HG03039 (cell line): Measurements from ENCODE around the gene ALKBH5.
"Not testable (repeated sequence)": the region's sequence is repeated elsewhere in the genome, so short reads cannot be mapped to it uniquely, and the experiment has no call there.

Experiments
- ATAC-seq: cut with Tn5 transposase; IDR thresholded peaks from one replicate; pipeline ENCODE4 v1.9.1; 2021; ENCODE audit warnings: mild to moderate bottlenecking, moderate library complexity; ENCODE audit not compliant: unreplicated experiment

Gene ALKBH5

DNA sequence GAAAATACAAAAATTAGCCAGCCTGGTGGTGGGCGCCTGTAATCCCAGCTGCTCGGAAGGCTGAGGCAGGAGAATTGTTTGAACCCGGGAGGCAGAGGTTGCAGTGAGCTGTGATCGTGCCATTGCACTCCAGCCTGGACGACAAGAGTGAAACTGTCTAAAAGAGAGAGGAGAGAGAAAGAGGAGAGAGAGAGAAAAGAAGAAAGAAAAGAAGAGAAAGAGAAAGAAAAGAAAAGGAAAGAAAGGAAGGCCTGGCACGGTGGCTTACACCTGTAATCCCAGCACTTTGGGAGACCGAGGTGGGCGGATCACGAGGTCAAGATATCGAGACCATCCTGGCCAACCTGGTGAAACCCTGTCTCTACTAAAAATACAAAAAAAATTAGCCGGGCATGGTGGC lies 33.3 kb downstream of the ALKBH5 start:
- not testable (repeated sequence) for ATAC-seq

DNA sequence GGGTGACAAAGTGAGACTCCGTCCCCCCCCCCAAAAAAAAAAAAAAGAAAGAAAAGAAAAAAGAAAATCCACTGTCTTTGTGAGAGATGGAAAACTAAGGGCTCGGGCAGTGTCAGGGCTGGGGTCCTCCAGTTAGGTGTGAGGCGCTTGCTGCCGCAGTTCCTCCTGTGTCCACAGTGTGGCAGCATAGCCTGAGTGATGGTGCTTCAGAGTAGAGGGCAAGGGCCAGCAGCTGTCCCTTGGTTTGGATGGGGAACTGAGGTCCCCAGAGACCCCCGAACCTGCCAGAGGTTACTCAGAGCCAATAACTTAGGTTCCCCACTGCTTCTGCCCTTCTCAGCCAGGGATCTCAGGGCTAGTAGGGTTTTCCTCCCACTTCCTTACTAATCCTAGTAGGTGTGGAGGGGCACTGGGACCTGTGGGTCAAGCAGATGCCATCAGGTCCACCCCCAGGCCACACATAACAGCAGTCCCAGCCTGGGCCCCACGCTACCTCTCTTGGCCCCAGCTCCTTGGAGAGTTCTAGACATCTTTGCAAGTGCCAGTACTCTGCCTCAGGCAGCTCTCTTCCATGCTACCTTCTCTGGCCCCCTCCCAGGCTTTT lies 33.9 kb downstream of the ALKBH5 start:
- ATAC-seq: no peak

DNA sequence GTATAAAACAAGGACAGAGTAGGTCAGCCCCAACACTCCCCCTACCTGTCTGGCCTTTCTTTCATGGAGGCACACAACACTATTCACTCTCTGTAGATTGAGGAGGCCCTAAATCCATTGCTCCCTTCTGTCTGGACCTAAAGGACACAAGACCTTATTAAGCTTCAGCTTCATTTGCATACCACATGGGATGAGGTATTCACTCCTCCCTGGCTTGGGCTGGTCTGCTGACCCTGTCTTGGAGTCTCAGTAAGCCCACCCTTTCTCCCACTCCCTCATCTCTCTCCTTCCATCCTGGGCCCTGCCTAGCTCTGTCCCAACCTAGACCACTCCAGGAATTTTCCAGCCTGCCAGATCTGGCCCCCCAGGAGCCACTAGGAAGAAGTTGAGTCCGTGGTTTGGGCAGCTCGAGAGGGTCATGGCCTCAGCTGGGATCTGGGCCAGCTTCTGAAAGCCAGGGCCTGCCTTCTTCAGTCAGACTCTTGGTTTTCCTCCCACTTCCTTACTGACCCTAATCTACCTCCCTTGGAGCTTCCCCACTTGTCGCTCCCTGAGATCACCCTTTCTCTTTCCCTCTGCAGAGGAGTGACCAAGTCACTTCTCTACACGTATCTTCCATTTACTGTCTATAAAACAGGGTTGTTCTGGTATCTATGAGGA lies 35.3 kb downstream of the ALKBH5 start:
- ATAC-seq: no peak

DNA sequence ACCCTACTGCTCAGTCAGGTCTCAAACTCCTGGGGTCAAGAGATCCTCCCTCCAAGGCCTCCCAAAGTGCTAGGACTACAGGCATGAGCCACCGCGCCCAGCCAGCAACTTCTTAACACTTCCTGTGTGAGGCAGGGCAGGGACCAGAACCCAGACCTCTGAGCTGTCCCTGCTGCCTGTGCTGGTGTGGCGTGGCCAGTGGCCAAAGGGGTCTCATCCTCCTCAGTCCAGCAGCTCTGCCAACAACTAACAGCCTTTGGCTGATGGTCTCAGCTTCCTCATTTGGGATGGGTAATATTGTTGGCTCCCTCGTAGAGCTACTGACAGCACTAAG lies 40.4 kb downstream of the ALKBH5 start:
- ATAC-seq: no peak

DNA sequence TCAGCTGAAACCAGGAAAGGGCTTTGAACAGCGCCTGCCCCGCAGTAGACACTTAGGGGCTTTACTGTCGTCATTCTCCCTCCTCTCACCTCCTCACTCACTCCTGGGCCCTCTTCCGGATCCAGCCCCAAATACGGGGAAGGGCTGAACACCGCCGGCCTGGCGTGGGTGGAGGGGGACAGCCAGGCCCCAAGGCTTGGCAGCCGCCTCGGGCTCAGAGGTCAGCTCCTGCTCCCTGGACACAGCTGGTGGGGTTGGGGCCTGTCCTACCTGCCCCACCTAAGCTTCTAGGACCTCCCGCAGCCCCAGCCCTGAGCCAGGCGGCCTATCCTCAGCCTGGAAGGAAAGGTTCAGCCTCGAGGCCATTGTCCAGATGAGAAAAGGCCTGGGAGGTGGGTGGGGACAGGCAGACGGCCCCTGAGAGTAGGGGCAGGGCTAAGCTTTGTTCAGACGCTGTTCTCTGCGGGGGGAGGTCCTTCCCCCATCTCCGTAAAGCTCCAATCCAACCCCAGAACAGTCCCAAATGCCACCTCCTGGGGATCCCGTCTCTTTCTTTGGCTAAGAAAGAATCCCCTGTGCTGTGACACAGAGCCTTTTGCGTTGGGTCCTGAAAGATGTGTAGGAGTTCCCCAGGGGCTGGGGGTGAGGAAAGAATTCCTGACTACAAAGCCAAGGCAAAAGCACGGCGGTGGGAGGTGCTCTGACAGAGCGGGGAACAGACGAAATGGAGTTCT lies 40.9 kb downstream of the ALKBH5 start:
- ATAC-seq: no peak

DNA sequence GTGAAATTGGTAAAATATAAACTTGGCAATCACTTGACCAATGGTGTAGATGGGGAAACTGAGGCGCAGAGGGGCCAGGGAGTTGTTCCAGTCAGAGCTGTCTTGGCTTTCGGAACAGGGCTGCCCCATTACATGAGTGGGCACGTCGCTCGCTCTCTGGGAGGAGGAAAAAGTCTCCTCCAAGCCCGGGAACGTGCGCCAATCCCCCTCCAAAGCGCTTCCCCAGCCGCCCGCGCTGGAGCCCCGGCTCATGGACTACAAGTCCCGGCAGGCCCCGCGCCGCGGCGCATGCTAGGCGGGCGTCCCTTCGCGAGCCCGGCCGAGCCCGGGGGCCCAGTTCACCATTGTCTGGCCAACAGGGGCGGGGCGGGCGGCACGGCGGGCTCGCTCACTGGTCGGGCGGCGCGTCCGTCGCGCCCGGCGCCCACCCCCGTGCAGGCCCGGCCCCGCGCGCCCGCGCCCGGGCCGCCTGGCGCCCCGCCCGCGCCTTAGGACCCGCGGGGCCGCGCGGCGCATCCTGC lies 41.6 kb downstream of the ALKBH5 start, which contains the start of gene LLGL1:
TSS of gene LLGL1 (plus strand) at position 515 of the 521 bp plus-strand sequence. CDS start 48 bp downstream, outside the sequence.
- peak; percentile 87 for ATAC-seq

DNA sequence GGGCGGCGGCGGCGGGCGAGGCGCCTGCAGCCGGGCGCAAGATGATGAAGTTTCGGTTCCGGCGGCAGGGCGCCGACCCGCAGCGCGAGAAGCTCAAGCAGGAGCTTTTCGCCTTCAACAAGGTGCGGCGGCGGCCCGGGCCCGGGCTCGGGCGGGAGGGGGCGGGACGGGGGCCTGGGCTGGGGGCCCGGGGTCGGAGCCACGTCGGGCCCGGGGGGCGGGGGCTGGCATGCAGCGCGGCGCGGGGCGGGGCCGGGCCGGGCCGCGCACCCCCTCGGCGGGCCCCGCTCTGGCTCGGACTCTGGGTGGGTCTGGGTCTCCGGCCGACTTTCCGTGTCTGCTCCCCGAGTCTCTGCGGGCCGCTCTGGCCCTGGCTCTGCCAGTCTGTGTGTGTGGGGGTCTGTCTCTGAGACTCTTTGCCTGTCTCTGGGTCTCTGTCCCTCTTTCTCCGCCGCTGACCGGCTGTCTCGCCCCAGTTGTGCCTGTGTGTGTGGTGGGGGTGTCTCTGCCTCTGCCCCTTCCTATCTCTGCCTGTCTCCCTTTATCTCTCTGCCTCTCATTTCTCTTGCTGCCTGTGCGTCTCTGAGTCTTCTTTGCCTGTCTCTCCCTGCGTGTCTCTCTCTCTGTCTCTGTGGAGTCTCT lies 42.1 kb downstream of the ALKBH5 start:
- ATAC-seq: peak; percentile 3

DNA sequence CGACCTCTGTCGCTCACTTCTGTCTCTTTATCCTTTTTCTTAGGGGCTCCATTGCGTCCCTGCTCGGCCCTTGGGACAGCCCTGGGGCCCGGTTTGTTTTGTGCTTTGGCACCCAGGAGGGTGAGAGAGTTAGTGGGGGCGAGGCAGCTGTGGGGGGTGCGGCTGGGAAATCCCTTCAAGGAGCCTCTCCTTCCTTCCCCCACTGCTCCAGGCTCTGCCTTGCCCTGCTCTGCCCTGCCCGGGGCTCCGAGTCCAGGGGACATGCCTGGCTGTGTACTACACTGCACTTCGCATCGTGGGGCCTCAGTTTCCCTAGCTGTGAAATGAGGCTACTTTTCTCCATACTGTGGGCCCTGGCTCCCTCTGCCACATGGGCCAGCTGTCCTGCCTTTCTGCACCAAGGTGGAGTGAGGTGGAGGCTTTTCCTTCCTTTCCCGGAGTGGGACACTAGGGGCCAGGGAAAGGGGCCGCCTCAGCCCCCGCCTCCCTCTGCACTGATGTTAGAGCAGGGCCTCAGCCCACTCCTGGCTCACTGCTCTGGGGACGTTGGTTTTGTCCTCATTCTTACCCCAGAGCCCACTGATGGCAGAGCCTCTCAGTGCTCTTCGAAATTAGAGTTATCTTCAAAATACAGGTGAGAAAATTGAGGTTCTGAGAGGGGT lies 42.8 kb downstream of the ALKBH5 start:
- no peak for ATAC-seq

DNA sequence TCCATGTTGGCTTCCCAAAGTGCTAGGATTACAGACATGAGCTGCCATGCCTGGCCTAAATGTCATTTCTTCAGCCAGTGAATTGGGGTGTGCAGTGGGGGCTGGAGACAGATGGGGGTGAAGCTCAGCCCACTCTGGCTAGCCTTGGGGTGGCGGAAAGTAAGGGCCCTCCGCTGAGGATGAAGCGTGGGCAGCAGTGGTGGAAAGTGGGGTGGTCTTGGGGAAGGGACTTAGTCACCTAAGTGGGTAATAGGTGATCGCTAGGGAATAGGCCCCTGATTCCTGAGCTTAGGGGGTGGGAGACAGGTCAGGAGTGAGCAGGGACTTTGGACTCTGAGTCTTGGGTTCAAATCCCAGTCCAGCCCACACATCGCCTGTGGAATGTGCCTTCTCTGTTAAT lies 44.0 kb downstream of the ALKBH5 start:
- no peak for ATAC-seq

DNA sequence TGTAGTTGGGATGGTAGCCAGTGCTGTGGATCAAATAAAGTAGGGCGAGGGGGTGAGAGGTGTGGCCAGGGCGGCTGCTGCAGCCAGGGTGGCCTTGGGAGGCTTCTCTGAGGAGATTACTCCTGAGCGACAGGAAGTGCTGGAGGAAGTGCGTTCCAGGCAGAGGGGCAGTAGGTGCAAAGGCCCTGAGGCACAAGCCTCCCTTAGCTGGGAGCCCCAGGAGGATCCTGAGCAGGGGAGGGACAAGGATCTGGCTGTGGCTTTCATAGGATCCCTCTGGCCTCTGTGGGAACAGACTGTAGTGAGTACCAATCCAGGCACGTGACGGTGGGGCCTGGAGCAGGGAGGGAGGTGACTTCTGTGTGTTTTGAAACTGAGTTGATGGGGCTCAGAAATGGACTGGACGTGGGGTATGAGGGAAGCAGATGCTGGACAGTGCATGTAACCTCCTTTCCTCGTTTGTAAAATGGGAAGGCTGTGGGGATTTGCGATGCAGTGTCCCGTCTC lies 44.6 kb downstream of the ALKBH5 start:
- no peak for ATAC-seq

DNA sequence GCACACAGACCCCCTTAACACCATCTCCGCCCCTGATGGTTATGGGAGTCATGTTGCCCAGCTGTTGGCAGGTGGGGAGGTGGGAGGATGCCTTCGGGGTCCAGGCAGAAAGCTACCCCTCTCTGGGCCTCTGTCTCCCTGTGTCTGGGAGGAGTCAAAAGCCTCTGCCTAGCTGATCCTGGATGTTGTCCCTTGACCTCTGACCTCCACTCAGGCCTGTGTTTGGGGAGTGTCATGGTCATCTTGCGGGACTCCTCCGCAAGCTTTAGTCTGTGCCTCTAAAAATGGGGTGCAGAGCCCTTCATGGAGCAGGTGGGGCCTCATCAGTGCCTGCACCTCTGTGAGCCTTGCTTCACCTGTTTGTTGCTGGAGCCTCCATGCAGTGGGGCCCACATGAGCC lies 45.6 kb downstream of the ALKBH5 start:
- ATAC-seq: no peak

DNA sequence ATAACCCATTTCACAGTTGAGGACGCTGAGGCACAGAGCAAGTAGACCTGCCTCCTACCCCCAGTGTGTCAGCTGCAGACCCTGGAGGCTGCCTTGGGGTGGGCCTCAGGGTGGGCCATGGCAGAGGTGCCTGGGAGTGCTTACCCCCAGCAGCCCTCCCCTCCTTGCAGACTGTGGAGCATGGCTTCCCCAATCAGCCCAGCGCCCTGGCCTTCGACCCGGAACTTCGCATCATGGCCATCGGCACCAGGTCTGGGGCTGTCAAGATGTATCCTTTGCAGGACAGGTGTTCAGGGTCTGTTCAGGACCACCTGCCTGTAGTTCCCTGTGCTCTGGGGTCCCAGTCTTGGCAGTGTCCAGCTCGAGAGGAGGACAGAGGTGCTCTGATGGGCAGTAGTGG lies 46.1 kb downstream of the ALKBH5 start:
- ATAC-seq: no peak

DNA sequence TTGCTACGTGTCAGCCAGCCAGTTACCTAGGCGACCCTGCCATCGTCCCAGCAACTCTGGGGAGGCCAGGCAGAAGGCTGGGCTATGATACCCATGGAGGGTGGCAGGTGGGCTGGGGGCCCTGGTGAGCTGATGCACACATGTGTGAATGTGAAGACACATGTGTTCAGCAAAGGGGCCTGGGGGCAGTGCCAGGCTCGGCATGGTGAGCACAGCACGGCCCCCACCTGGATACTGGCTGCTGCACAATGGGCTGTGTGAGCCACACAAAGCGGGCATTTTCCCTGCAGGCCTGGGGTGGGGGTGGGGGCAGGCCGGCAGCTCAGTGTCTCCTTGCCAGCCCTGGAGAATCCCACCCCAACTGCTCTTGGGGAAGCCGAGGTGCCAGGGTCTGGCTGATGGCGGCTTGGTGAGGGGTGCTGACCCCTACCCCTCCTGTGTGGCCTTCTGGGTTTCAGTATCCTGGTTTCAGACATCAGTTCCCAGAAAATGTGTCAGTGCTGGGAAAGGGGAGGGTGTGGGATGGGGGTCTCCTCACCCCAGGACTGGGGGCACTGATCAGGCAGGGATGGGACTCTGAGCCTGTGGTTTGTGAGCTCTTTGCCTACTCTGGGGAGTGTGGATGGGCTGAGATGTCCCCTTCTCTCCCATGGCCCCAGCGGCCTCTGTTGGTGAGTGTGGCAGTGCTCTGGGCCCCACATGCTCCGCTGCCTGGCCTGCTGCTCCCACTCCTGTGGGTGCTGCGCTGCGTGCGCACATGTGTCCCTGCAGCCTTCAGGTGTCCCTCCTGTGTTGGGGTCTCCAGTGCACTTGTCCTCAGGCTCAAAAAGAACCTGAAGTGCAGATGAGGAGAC lies 46.9 kb downstream of the ALKBH5 start:
- ATAC-seq: no peak

DNA sequence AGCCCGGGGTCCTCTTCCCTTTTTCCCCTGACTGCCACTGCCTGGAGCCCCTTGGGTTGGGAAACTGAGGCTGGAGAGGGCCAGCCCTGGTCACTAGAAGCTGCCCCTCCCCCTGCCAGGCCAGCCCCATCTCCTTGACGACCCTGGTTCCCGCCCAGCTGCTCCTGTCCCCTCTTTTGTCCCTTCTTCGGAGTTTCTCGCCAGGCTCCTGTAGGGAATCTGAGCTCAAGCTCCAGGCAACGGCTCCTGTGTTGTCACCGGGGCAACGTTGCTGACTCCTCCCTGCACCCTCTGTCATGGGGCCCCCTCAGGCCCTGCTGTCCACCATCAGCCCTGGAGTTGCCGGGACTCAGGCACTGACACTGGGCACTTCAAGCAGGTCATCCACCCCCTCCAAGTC lies 47.5 kb downstream of the ALKBH5 start:
- no peak for ATAC-seq

DNA sequence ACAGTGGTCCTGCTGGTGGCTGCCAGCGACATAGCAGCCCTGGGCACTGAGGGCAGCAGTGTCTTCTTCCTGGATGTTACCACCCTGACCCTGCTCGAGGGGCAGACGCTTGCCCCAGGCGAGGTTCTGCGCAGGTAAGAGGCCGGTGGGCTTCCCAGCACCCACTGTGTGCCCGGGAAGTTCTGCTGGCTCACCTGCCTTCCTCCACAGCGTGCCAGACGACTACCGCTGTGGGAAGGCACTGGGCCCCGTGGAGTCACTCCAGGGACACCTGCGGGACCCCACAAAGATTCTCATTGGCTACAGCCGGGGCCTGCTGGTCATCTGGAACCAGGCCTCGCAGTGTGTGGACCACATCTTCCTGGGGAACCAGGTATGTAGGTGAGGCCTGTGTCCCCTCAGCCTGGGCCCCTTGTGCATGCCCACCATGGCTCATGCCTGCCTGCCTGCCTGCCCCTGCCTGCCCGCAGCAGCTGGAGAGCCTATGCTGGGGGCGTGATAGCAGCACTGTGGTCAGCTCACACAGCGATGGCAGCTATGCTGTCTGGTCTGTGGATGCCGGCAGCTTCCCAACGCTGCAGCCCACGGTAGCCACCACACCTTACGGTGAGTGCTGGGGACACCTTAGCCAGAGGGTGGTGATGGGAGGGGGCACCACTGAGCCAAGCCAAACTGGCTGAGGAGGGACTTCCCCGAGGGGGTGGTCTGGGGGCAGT lies 50.3 kb downstream of the ALKBH5 start:
- no peak for ATAC-seq

DNA sequence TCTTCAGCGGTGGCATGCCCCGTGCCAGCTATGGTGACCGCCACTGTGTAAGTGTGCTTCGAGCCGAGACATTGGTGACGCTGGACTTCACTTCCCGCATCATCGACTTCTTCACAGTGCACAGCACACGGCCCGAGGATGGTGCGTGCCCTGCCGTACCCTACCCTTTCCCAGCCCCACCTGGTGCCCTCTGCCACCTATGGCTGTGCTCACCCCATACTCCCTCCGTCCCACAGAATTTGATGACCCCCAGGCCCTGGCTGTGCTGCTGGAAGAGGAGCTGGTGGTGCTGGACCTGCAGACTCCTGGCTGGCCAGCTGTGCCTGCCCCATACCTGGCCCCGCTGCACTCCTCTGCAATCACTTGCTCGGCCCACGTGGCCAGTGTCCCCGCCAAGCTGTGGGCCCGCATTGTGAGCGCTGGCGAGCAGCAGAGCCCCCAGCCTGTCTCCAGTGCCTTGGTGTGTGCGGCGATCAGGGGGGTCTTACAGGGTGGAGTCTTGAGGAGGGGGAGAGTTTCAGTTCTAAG lies 51.3 kb downstream of the ALKBH5 start:
- ATAC-seq: no peak

DNA sequence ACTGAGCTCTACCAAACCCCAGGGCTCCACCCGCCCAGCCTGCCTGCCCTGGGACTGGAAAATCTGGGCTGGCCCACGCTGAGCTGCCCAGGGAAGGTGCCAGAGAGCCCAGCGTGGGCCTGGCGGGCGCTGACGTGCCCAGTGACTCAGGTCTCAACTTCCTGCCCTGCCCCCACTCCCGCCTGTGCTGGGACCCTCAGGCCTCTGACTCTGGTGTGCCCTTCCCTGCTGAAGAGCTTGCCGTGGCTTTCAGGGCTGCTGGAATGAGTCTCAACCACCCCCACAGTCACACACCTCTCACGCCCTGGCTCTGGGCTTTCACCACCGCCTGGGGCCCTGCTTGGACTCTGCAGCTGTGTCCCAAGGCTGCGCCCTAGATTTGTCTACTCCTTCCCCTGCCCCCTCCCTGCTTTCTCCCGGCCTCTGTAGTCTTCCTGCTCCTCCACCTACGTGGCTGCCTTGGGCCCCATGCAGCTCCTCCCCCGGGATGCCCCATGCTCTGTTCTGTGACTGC lies 52.2 kb downstream of the ALKBH5 start:
- no peak for ATAC-seq

DNA sequence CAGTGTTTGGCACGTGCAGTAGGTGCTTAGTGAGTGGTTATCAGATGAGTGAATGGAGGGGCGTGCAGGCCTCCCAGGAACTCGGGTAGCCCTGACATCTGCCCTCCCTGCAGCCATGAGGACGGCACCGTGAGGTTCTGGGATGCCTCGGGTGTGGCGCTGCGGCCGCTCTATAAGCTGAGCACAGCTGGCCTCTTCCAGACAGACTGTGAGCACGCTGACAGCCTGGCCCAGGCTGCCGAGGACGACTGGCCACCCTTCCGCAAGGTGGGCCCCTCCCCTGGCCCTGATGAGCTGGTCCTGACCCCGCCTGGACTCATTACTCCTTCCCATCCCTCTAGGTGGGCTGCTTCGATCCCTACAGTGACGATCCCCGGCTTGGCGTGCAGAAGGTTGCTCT lies 52.9 kb downstream of the ALKBH5 start:
- ATAC-seq: no peak

DNA sequence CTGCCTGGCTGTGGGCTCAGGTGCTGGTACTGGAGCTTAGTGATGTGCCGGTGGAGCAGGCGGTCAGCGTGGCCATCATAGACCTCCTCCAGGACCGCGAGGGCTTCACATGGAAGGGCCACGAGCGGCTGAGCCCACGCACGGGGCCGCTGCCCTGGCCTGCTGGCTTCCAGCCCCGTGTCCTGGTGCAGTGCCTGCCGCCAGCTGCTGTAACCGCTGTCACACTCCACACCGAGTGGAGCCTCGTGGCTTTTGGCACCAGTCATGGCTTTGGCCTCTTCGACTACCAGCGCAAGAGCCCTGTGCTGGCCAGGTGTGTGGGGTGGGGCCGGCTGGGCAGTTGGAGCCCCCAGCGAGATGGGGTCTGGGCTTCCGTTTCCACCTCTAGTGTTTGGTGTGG lies 53.8 kb downstream of the ALKBH5 start:
- no peak for ATAC-seq
